HG03103 (cell line): ENCODE measurements around the gene SNHG17.
"Not testable (repeated sequence)": the region's sequence is repeated elsewhere in the genome, so short reads cannot be mapped to it uniquely, and the experiment has no call there.

Experiments
- ATAC-seq: cut with Tn5 transposase; IDR thresholded peaks from one replicate; pipeline ENCODE4 v1.9.1; 2021; ENCODE audit warnings: low read depth; ENCODE audit not compliant: unreplicated experiment

The SNHG17 gene

DNA sequence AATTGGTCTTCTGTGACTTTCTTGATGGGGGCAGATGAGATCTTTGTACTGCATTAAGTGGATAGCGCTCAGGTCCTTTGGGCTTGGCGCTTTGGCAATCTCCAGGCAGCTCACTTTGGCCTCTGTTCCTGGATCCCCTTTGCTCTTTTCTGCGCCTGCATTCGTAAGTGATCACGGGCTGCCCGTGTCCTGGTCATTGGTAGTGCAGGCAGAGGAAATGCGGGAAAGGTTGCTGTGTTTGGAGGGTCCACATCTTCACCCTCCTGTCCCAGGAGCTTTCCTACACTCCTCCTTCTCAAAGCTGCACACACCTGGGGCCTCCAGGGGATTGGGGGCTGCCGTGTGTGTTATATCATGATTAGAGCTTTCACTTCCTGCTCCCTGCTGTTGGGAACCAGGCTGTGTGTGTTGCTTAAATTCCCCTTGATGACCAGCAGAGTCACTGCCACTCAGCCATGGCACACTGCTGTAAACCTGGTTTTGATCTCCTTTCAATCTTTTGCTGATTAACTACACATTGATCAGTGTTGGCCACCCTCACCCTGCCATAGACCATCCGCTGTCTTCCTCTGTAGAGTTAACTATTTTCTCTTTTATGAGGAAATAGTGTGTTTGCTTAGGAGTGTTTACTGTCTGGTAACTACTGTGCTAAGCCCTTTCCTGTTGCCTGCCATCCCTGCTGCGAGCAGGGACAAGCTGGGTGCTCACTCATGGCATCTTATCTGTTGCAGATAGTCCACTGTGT lies 13.0 kb upstream of the SNHG17 start:
- ATAC-seq, result no peak

DNA sequence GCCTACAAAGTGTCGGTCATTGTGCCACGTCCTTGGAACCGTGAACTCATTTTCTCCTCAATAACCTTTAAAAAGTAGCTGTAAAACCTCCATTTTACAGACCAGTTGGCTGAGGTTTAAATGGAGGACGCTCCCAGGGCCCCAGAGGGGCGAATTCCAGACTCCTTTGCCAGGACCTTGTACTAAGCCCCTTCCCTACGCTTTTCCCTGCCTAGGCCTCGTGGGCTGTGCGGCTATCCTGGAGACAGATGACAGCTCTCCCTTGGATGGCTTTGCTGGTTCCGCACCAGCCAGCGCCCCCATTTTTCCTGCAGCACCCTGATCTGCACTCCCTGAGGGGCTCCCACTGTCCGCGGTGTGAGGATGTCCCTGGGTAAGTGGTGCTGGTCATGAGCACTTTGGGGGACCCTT lies 12.1 kb upstream of the SNHG17 start:
- no peak for ATAC-seq

DNA sequence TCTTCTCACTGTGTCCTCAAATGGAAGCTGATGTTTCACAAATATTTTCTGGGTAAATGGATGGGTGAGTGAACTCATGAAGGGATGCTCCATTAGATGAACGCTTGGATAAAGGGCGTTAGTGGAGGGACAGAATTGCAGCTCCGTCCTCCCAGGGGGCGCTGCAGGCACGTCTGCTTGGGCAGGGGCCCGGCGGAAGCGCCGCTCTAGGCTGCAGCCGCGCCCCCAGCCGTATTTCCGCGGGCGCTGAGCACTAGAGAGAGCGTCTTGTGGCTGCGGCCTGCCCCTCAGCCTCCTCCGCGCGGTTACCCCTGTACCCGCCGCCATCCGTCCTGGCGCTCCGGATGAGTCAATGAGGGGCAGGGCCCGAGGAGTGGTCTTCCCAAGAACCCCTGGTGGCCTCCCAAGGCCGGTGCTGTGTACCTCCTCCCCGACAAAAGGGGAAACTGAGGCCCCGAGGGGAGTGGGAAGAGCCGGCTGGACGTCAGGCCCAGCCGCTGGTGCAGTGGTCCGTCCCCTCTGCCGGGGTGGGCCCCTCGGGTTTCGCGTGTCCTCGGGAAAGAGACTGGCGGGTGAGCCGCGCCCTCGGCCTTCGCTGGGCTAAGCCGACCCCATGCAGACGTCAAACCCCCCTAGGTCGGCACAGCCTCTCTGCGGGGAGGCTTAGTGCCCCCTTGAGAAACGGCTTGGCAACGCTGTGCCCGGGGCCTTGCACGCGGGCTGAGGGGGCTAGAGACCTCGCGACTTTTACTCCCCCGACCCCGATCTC lies 11.5 kb upstream of the SNHG17 start:
- ATAC-seq, result peak; percentile 79

DNA sequence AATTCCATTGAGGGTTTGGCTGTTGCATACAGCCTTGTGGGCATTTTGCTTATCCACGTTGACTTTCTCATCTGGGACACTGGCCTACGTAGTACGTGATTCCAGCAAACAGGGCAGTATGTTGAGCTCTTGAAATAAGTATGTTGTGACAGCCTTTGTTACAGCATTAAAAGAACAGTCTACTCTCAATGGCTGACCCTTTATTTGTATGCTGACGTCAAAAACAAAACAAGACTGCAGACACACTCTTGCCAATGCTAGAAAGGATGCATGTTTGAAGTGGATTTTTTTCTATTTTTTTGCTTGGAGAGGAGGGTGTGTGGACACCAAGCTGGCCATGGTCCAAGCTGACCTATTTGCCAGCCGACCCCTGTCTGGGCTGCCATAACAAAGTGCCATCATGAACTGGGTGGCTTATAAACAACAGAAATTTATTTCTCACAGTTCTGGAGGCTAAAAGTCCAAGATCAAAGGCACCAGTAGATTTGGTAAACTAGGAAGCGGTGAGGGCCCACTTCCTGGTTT lies 10.8 kb upstream of the SNHG17 start:
- no peak for ATAC-seq

DNA sequence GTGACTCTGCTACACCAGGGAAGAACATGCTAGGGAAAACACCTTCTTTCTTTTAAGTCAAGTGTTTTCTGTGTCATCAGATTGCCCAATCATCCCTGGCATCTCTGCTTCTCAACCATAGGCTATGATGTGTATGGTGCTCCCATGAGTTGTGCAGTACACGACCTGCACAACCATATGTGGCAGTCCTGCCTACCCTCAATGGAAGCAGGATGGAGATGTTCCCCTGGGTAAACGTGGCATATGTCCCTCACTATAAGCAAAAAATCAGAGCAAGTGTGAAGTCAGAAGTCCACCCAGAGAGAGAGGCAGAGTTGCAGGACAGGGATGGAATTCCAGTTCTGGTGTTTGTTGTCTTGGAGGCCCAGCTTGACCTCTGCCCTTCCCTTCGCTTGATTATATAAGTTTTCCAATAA lies 10.3 kb upstream of the SNHG17 start:
- no peak for ATAC-seq

DNA sequence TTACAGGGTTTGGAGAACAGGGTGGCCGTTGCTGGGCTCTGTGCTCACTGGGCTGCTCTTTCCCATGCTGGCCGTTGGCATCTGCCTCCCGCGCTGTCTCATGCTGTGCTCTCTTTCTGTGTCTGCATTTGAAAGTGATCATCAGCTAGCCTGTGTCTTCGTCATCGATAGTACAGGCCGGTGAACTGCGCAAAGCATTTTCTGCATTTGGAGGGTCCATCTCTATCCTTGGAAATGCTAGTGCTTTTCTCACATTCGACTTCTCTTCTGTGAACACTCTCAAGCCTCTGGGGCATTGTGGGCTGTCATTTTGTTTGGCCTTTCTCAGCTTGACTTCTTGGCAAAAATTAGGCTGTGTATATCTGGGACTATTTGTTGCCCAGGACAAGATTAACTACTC lies 6.8 kb upstream of the SNHG17 start:
- ATAC-seq, result no peak

DNA sequence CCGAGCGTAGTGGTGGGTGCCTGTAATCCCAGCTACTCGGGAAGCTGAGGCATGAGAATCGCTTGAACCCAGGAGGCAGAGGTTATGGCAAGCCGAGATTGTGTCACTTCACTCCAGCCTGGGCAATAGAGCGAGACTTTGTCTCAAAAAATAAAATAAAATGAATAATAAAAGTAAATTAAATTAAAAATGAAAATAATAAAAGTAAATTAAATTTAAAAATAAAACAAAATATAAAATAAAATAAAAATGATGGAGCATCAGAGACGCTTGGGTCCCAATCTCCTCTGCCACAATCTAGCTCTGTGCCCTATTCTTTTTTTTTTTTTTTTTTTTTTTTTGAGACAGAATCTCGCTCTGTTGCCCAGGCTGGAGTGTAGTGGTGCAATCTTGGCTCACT lies 6.0 kb upstream of the SNHG17 start:
- not testable (repeated sequence) for ATAC-seq

DNA sequence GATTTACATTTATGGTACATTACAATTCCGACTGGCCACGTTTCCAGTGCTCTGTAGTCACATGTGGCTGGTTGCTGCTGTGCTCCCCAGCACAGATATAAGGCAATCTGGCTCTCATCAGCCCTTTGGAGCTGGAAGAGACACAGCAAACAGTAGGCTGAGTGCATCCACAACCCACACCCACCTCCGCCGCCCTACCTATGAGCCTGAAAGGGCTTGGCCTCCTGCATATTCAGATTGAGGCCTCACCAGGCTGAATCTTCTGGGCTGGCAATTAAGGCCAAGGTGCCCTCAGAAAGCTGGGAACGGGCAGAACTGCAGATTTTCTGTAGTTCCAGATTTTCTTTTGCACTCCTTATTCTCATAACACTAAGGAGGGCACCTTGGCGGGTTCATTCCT lies 2.7 kb upstream of the SNHG17 start:
- ATAC-seq, result no peak

DNA sequence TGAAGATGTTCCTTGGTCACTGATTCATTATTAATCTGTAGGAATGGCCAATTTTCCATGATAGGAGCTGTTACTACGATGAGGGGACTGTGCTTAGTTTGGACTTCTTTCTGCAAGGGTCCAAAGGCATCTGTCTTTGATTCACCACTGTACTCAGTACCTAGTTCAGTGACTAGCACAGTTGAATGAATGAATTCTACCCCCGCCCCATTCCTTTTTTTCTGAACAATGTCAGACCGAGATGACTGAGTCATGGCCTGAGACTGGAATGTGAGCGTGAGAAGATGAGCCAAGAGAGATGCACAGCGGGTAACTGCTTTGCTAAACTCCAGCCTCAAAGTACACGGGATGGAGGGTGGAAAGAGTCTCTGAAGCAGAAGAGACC lies 419 bp upstream of the SNHG17 start:
- no peak for ATAC-seq

DNA sequence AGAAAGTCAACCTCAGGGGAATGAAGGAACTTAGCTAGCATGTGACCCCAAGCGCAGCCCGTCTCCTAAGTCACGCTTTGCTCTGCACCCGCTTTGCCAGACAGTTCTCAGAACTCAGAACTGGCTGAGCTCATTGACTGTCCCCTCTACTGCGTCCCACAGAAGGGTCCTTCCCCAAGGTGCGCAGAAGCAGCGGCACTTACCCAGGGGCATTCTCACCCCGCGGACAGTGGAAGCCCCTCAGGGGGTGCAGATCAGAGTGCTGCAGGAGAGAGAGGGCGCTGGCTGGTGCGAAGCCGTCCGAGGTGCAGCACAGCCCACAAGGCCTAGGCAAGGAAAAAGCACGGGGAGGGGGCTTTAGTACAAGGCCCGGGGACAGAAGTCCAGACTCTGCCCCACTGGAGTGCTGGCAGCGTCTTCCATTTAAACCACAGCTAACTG lies 807 bp downstream of the SNHG17 start:
- ATAC-seq, result no peak

DNA sequence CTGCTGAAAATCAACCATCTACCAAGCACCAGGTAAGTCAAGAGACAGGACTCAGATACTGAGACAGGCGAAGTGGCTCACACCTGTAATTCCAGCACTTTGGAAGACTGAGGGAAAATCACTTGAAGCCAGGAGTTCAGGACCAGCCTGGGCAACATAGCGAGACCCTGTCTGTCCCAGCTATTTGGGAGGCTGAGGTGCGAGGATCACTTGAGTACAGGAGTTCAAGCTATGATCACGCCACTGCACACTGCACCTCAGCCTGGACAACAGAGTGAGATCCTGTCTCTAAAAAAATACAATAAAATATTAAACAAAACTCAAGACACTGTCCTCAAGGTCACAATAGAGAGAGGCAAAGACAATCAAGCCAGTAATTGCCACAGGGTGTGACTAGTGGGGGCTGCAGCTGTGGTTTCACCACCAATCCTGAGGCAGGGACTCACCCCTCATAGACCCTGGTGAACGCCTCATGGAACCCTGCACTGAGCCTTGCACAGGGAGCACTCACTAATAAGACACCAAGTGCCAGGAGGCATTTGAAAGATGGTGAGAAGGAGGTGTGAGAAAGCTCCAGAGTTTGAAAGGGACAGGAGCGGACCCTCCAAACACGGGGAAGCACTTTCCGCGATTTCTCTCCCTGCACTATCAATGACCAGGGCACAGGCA lies 1.7 kb downstream of the SNHG17 start:
- ATAC-seq, result no peak

DNA sequence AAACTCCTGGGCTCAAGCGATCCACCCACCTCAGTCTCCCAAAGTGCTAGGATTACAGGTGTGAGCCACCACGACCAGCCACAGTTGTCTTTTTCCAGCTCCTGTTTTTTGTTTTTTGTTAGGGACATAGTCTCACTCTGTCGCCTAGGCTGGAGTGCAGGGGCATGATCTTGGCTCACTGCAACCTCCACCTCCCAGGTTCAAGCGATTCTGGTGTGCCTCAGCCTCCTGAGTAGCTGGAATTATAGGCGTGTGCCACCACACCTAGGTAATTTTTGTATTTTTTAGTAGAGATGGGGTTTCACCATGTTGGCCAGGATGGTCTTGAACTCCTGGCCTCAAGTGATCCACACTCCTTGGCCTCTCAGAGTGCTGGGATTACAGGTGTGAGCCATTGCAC lies 2.3 kb downstream of the SNHG17 start:
- not testable (repeated sequence) for ATAC-seq

DNA sequence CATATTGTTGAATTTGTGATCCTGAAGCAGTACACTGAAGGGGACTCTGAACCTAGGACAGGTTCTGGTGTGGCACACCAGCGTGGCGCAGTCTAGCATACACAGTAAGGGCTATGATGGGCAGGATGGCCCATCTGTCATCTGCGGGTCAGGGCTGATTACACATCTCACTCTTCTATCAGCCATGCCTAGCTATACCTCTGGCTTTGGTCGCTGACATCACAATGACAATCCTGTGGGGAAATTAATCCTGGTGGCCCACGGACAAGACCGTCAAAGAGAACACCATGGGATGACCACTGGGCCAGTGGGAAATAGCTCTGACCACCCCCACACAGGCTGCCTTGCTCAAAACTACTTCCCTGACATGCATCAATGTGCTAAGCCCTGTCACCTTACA lies 2.8 kb downstream of the SNHG17 start:
- ATAC-seq, result no peak

DNA sequence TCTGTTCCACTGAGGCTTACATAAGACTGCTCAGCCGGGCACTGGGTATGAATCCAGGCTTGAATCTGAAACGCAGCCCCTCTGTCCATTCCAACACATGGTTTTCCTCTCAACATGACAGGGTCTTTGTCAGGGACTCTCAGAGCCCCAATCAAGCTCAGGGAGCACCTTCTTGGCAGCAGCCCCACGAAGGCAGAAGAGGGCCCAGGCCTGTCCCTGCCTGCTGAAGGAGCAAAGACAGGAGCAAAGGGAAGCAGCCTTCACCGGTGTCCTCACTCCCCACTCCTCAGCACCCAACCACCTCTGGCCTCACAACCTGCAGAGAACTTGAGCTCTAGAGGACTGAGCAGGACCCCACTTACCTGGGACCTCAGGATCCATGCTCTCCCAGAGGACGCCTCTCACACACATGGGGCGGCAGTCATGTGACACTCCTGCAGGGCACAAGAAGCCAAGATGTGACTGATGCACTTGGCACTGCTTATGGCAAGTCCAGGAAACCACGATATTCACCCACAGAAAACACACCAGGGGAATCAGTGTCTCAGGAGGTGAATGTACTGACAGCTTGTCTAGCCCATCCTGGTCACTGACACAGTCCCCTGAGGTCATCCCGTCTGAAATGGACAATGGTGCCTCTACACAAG lies 4.3 kb downstream of the SNHG17 start:
- no peak for ATAC-seq

DNA sequence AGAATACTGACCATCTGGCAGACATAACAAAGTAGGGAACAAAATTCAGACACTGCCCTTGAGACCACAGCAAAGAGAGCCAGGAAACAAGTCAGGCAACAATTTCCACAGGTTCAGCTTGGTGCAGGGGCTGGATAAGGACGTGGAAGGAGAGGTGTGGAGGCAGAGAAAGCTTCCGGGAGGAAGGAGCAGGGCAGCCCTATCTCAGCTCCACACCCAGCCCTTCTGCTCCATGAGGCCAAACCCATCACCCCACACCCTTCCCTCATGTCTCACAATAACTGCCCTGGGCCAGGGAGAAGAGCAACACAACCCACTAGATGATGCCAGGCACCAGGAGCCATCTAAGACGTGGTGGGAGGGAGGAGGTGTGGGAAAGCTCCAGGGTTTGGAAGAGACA lies 5.8 kb downstream of the SNHG17 start:
- ATAC-seq, result no peak

DNA sequence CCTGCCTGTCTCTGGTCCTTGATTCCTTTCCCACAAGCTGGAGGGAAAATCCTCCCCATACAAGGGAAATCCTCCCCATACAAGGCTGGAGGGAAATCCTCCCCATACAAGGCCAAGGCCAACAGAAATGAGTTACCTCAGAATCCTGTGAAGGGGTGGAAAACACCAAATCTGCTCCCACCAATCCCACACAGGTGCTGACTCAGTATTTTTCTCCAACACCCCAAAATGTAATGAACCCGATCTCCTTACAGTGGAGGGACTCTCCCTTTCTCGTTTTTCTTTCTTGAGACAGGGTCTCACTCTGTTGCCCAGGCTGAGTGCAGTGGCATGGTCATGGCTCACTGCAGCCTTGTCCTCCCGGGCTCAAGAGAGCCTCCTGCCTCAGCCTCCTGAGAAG lies 6.3 kb downstream of the SNHG17 start:
- no peak for ATAC-seq

DNA sequence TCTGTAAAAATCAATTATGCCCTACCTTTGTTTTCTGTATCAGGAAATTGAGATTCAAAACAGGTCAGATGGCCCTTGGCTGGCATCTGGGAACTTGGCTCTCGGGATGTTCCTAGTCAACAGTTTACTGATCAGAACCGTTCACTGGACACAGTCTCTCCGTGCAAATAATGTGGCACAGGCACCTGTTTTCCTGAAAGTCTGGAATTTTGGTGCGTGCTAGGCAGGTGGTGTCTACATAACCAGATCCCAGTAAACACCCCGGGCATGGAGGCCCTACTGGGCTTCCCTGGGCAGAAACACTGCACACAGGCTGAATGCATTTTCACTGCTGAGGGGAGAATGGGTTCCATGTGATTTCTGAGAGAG lies 7.5 kb downstream of the SNHG17 start:
- ATAC-seq, result no peak

DNA sequence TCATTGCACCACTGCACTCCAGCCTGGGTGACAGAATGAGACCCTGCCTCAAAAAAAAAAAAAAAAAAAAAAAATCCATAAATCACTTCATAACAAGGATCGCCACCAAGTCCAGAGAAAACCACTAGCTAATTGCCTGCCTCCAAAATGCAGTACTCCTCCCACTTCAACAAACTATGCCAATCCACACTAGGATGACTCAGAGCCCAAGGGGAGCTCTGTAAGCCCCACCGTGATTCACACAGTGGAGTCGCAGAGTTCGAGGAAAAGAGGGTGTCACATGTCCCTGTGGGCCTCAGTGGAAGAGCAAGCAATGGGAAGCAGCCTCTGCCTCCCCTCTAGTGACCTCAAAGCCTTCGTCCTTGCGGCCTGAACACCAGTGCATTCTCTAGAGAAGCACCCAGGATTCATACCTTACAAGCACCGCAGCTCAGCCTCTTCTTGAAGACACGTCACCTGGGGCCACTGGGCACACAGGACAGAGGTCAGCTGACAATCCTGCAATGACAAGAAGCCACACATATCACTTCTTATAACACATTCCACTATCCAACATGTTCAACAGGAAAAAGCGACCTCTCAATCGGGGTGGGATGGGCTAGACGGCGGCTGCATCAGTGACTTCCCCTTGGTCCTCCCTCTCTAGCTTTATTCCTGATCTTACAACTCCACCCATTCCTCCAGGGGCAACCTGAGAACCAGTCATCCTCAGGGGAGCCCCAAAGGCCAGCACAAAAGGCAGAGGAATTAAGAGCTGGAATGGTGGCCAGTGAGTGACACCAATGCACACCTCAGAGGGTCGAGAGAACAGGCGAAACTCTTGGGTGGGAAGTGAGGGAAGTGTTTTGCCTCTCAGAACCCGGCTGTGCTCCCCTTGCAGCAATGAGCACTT lies 8.9 kb downstream of the SNHG17 start:
- no peak for ATAC-seq

DNA sequence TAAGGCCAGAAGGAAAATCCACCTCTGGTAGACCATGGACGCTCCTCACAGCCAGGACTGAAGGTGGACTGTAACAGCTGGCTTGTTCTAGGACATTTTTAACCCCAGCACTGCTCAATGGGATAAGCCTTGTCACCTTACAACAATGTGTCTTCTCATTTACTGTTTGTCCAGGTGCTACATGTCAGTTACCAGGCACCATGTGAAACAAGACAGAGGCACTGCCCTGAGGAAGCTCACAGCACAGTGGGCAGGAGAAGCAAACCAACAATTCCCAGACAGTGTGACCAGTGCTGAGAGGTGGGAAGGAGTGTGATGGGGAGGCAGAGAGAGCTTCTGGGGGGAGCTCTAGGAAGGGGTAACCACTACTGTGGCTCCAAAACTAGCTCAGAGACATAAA lies 10.7 kb downstream of the SNHG17 start:
- ATAC-seq, result no peak

DNA sequence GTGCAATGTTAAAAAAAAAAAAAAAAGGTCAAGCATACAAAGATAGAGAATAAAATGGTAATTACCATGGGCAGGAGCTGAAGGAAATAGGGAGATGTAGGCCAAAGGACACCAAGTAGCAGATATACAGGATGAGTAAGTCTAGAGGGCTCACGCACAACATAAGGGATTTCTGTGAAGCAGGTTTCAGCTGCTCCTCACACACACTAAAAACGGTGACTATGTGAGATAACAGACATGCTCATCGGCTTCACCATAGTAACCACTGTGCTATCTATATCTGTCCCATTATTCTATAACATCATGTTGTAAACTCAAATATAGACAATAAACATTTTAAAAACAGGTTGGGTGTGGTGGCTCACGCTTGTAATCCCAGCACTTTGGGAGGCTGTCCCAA lies 11.6 kb downstream of the SNHG17 start:
- no peak for ATAC-seq
